Astrocyte of the spinal cord (primary cell): ENCODE measurements around the gene ACADS.

Source experiments
- DNase-seq: peaks from one replicate; pipeline ENCODE4 v3.0.0; 2011; ENCODE audit warnings: low read depth, low spot score
- H3K4me3 ChIP-seq: 2 replicates; pipeline ENCODE4 v1.5.1; 2011; ENCODE audit warnings: low read depth, mild to moderate bottlenecking, low read length, moderate library complexity
- in situ Hi-C: cut with HindIII; loops from 2 replicates; pipeline ENCODE4 v1.10.0; 2017; ENCODE audit warnings: low sequenced_read_pairs
- TF ChIP-seq, protein P1 (sequence below): IDR thresholded peaks from 2 replicates; pipeline ENCODE4 v1.5.1; 2012; ENCODE audit warnings: low read depth, mild to moderate bottlenecking, low read length, inconsistent platforms

The ACADS gene

GRCh38 chr12:120700886-120701285 is 24.7 kb upstream of the ACADS start:
- H3K4me3 ChIP-seq = no peak overlapping the region
- in situ Hi-C loops = no loop called here
- TF ChIP-seq, protein P1, sequence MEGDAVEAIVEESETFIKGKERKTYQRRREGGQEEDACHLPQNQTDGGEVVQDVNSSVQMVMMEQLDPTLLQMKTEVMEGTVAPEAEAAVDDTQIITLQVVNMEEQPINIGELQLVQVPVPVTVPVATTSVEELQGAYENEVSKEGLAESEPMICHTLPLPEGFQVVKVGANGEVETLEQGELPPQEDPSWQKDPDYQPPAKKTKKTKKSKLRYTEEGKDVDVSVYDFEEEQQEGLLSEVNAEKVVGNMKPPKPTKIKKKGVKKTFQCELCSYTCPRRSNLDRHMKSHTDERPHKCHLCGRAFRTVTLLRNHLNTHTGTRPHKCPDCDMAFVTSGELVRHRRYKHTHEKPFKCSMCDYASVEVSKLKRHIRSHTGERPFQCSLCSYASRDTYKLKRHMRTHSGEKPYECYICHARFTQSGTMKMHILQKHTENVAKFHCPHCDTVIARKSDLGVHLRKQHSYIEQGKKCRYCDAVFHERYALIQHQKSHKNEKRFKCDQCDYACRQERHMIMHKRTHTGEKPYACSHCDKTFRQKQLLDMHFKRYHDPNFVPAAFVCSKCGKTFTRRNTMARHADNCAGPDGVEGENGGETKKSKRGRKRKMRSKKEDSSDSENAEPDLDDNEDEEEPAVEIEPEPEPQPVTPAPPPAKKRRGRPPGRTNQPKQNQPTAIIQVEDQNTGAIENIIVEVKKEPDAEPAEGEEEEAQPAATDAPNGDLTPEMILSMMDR = no peak
- DNase-seq = no peak

GRCh38 chr12:120702637-120703036 is 23.0 kb upstream of the ACADS start:
- in situ Hi-C loops = no loop called here
- TF ChIP-seq, protein P1 = no peak
- no peak for DNase-seq
- no peak overlapping the region for H3K4me3 ChIP-seq

- DNase-seq = no peak
- TF ChIP-seq, protein P1 = no peak
- no peak overlapping the region for H3K4me3 ChIP-seq
- in situ Hi-C loops = no loop called here
Measured at GRCh38 chr12:120703311-120703942, 22.2 kb upstream of the ACADS start.

- H3K4me3 ChIP-seq = no peak overlapping the region
- TF ChIP-seq, protein P1 = no peak
- in situ Hi-C loops = no loop called here
- DNase-seq = no peak
Measured at GRCh38 chr12:120705618-120706017, 20.0 kb upstream of the ACADS start.

DNA sequence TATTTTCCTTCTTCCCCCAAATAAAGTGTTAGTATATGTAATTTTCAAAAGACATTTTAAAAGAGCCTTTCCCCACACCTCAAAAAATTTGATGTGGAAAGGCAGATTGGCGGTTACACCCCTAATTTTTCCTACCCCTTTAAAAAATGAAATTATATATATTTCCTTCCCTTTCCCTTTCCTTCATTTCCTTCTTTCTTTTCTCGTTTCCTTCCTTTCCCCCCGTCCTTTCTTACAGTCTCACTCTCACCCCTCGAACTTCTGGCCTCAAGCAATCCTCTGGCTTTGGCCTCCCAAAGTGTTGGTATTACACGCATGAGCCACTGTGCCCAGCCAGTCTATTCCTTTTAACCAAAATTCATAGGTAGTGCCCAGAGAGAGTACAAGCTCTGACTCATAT is 19.6 kb upstream of the ACADS start:
- TF ChIP-seq, protein P1 = no peak
- no peak overlapping the region for H3K4me3 ChIP-seq
- in situ Hi-C loops = no loop called here
- no peak for DNase-seq

- no peak for DNase-seq
- H3K4me3 ChIP-seq = no peak overlapping the region
- TF ChIP-seq, protein P1 = no peak
- in situ Hi-C loops = no loop called here
Measured at GRCh38 chr12:120708651-120709050, 17.0 kb upstream of the ACADS start.
